Globus pallidus (tissue), 1 donor: ENCODE results near the gene TMEM100.
"Not testable (repeated sequence)": the region's sequence is repeated elsewhere in the genome, so short reads cannot be mapped to it uniquely, and the experiment has no call there.

Experiments used
- DNase-seq: peaks from one replicate; pipeline ENCODE4 v3.0.0-alpha.2; 2015; ENCODE audit warnings: low spot score

TMEM100 gene

DNA sequence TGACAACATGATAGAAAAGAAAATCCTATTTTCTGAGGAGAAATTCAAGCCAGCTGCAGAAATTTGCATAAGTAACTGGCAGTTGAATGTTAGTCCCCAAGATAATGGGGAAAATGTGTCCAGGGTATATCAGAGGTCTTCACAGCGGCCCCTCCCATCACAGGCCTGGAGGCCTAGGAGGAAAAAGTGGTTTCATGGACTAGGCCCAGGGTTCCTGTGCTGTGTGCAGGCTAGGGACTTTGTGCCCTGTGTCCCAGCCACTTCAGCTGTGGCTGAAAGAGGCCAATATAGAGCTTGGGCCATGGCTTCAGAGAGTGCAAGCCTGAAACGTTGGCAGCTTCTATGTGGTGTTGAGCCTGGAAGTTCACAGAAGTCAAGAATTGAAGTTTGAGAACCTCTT, 35.6 kb downstream of the TMEM100 start:
- DNase-seq, result no peak

- DNase-seq, result no peak
Measured at GRCh38 chr17:55683550-55684315, 38.9 kb downstream of the TMEM100 start.

DNA sequence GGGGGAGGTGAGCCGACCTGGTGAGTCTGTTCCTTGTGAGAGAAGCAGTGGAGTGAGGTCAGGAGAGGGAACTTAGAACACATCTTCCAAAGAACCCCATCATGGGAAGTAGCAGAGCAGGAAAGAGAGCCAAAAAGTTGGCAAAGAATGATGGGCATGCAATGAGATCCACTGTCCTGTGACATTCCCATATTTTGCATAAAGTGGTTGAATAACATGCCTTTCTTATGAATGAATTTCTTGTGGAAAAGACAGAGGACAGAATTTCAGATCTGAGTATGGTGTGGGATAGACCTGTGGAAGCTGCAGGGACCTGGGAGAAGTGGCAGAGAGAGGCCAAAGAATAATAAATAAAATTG, 41.3 kb downstream of the TMEM100 start:
- no peak for DNase-seq

- no peak for DNase-seq
Measured at GRCh38 chr17:55680686-55681341, 41.9 kb downstream of the TMEM100 start.

GRCh38 chr17:55677446-55677845, 45.2 kb downstream of the TMEM100 start:
- DNase-seq, result no peak

DNA sequence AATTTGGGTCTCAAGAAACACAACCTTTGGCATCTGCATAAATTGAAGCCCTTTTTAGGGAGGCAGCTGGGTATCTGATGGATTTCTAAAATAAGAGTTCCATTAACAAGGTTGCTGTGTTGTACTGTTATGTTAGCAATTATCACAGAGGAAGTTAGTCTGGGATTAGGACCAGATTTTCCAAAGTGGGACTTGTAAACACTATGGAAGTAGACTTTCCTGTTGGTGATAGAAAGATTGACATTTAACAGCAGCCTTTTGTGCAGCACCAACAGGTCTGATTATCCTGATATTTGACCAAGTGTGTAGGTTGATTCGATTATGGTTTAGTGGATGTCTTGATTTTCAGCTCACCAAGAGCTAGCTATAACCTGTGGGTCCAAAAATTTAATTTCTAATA, 46.4 kb downstream of the TMEM100 start:
- DNase-seq, result no peak

GRCh38 chr17:55673743-55674506, 48.7 kb downstream of the TMEM100 start:
- no peak for DNase-seq

DNA sequence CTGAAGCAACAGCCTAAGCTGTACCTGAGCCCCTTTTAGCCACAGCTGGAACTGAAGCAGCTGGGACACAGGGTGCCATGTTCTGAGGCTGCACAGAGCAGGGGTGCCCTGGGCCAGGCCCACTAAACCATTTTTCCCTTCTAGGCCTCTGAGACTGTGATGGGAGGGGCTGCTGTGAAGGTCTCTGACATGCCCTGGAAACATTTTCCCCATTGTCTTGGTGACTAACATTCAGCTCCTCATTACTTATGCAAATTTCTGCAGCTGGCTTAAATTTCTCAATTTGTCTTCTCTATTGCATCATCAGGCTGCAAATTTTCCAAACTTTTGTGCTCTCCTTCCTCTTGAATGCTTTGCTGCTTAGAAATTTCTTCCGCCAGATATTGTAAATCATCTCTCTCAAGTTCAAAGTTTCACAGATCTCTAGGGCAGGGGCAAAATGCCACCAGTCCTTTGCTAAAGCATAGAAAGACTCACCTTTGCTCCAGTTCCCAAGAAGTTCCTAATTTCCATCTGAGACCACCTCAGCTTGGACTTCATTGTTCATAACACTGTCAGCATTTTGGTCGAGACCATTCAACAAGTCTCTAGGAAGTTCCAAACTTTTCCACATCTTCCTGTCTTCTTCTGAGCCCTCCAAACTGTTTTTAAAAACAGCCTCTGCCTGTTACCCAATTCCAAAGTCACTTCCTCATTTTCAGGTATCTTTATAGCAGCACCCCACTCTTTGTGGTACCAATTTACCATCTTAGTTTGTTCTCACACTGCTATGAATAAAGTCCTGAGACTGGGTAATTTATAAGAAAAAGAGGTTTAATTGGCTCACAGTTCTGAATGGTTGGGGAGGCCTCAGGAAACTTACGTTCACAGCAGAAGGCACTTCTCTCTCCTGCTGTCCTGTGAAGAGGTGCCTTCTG, 49.8 kb downstream of the TMEM100 start:
- no peak for DNase-seq

DNA sequence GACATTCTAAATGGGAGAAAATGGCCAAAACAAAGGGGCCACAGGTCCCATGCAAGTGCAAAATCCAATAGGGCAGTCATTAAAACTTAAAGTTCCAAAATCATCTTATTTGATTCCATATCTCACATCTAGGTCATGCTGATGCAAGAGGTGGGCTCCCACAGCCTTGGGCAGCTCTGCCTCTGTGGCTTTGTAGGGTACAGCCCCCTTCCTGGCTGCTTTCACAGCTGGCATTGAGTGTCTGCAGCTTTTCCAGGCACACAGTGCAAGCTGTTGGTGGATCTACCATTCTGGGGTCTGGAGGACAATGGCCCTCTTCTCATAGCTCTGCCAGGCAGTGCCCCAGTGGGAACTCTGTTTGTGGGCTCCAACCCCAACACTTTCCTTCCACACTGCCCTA, 50.7 kb downstream of the TMEM100 start:
- DNase-seq, result not testable (repeated sequence)
